ENCODE results near the gene TK1. TPM values are rescaled to one million over a fixed set of nuclear protein-coding genes. Genes with fewer than 3 reads are reported as not detected.
A peak's percentile ranks its signal among the peaks of the same experiment; 100 is the strongest.

Gene TK1
- total RNA-seq, 1 donor from 2014 or later = 41.2 TPM

DNA sequence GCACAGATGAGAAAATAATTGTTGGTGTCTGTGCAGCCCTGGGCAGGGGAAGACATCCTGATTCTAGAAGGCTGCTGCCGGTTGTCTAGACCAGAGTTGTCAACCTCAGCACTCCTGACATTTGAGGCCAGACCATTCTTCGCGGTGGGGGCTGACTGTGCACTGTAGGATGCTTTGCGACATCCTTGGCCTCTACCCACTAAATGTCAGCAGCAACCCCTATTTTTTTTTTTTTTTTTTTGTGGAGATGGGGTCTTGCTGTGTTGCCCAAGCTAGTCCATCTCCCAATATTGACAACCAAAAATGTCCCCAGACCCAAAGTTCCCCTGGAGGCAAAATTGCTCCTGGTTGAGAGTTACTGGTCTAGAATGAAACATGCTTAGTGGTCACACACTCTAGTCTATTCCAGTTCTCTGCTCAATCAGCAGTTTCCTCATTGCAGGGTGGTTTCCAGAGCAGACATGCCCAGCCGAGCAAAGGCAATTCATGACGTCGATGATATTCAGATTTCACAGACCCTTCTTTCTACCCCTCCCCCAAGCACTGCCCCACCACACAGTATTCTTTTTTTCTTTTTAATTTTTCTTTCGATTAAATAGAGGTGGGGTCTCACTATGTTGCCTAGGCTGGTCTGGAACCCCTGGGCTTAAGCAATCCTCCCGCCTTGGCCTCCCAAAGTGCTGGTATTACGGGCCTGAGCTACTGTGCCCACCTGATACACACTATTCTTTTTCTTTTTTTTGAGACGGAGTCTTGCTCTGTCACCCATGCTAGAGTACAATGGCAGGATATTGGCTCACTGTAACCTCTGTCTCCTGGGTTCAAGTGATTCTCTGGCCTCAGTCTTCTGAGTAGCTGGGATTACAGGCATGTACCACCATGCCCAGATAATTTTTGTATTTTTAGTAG is 31.7 kb downstream of the TK1 start:
- peak overlapping the region; percentile 36 for H3K27ac Mint-ChIP-seq
- no peak overlapping the region for H3K4me3 Mint-ChIP-seq
- TF ChIP-seq, protein P1, sequence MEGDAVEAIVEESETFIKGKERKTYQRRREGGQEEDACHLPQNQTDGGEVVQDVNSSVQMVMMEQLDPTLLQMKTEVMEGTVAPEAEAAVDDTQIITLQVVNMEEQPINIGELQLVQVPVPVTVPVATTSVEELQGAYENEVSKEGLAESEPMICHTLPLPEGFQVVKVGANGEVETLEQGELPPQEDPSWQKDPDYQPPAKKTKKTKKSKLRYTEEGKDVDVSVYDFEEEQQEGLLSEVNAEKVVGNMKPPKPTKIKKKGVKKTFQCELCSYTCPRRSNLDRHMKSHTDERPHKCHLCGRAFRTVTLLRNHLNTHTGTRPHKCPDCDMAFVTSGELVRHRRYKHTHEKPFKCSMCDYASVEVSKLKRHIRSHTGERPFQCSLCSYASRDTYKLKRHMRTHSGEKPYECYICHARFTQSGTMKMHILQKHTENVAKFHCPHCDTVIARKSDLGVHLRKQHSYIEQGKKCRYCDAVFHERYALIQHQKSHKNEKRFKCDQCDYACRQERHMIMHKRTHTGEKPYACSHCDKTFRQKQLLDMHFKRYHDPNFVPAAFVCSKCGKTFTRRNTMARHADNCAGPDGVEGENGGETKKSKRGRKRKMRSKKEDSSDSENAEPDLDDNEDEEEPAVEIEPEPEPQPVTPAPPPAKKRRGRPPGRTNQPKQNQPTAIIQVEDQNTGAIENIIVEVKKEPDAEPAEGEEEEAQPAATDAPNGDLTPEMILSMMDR (conservative IDR thresholded peaks at IDR 0.05) = no peak
- no peaks in the 10 kb centered on the region for H3K27me3 Mint-ChIP-seq
- H3K36me3 Mint-ChIP-seq = no peaks in the 10 kb centered on the region
- DNase-seq (ENCODE audit: extremely low spot score, unreplicated experiment) = no peak
- H3K4me1 Mint-ChIP-seq (ENCODE audit: unreplicated experiment) = peaks cover 8% of the 10 kb centered on the region
- H3K9me3 Mint-ChIP-seq = no peaks in the 10 kb centered on the region

DNA sequence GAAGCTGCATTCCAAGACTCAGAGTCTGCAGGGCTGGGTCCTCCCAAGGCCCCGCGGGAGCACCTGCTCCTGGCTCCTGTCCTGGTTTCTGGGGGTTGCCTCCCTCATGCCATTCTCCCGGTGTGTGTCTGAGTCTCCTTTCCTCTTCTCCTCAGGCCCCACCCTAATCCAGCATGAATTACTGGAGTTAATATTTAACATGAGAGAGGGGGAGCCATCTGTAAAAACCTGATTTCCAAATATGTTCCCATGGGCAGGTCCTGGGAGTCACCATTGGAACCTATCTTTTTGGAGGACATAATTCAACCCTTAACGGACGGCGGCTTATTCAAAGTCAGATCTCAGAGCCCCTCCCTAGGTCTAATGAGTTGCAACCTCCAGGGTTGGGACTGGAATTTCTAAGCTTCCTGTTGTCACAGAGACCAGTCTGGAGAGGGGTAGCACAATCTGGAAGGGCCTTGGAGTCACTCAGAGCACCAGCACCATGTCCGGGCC is 35.3 kb downstream of the TK1 start:
- Mint-ChIP-seq H3K27me3 (no peaks in the 10 kb centered on the region), H3K4me1 (ENCODE audit: unreplicated experiment) (peaks cover 14% of the 10 kb centered on the region), H3K9me3 (no peaks in the 10 kb centered on the region), H3K4me3 (peak overlapping the region; percentile 65), H3K36me3 (no peaks in the 10 kb centered on the region), H3K27ac (peak overlapping the region; percentile 99)
- TF ChIP-seq, protein P1 (conservative IDR thresholded peaks at IDR 0.05) = no peak
- no peak for DNase-seq (ENCODE audit: extremely low spot score, unreplicated experiment)

DNA sequence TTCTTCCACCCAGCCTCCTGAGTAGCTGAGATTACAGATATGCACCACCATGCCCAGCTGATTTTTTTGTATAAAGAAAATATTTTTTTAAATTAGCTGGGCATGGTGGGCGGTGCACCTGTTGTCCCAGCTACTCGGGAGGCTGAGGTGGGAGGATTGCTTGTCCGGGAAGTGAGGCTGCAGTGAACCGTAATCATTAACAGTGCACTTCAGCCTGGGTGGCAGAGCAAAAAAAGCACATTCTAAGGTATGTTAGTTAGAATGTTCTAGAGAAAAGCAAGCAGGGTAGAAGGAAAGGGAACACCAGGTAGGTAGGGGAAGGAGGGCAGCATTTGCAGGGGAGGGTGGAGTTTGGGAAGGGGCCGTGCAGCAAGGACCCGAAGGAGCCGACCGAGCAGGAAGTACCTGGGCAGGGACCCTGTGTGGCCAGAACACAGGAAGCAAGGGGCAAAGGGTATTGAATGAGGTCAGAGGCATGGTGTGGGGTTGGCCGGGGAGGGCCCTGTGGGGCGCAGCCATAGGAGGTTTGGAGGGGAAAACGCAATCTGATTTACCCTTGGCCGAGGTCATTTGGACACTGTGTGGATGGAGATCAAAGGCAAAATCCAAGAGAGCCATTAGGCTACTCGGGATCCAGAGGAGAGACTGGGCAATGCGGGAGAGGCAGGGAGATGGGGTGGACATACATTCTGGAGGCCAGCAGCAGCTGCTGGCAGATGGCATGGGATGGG is 38.4 kb downstream of the TK1 start:
- no peak for DNase-seq (ENCODE audit: extremely low spot score, unreplicated experiment)
- TF ChIP-seq, protein P1 (conservative IDR thresholded peaks at IDR 0.05) = no peak
- Mint-ChIP-seq H3K36me3 (no peaks in the 10 kb centered on the region), H3K27me3 (no peaks in the 10 kb centered on the region), H3K27ac (peak overlapping the region; percentile 19), H3K4me3 (no peak overlapping the region), H3K4me1 (ENCODE audit: unreplicated experiment) (peaks cover 19% of the 10 kb centered on the region), H3K9me3 (no peaks in the 10 kb centered on the region)

DNA sequence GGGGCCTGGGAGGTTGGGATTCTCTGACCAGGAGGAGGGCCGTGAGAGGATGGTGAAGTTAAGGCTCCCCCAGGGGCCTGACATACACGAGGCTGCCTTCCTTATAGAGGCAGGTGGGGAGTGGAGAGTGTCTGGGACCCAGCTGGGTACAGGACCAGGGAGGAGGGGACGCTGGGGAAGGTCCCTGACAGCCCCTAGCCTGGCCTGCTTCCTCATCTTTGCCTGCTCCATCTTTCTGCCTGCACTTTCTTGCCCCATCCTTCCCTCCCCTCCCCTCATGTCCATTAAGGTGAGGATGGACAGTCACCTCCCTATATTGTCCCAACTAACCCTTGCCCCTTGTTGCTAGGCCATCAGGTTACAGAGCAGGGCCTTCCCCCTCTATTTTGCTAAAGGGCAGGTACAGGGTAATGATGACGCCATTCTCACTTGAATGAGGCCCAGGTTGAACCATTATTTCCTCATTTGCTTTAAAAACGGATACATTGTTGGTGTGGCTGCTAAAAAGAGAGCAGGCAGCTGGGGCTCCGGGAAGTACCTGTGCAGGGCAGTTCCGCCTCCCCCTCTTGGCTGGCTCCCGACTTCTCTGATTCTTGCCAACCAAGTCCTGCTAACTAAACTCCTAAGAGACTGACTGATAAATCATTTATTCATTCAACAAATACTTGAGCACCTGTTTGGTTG is 39.4 kb downstream of the TK1 start:
- no peaks in the 10 kb centered on the region for H3K36me3 Mint-ChIP-seq
- DNase-seq (ENCODE audit: extremely low spot score, unreplicated experiment) = no peak
- no peaks in the 10 kb centered on the region for H3K27me3 Mint-ChIP-seq
- TF ChIP-seq, protein P1 (conservative IDR thresholded peaks at IDR 0.05) = no peak
- no peaks in the 10 kb centered on the region for H3K9me3 Mint-ChIP-seq
- no peak overlapping the region for H3K4me3 Mint-ChIP-seq
- no peak overlapping the region for H3K27ac Mint-ChIP-seq
- H3K4me1 Mint-ChIP-seq (ENCODE audit: unreplicated experiment) = peaks cover 22% of the 10 kb centered on the region

DNA sequence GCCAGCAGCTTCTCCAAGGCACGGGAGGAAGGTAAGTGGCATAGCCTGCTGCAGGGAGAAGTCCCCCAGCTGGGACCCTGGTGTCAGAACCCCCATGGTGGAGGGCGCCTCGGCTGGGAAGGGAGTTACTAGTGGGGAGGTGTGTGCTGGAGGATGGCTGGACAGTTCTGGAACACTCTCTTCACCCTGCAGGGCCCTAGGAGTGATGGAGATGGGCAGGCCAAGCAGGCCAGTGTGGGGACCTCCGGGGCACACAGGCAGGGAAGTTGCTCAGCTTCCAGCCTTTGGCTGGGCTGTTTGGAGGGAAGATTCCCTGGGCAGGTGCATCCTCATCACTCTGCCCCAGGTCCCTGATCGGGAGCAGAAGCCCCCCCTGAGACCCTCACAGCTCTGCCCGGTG is 40.0 kb downstream of the TK1 start:
- TF ChIP-seq, protein P1 (conservative IDR thresholded peaks at IDR 0.05) = no peak
- Mint-ChIP-seq H3K36me3 (no peaks in the 10 kb centered on the region), H3K4me1 (ENCODE audit: unreplicated experiment) (peaks cover 23% of the 10 kb centered on the region), H3K27ac (no peak overlapping the region), H3K9me3 (no peaks in the 10 kb centered on the region), H3K4me3 (no peak overlapping the region), H3K27me3 (no peaks in the 10 kb centered on the region)
- no peak for DNase-seq (ENCODE audit: extremely low spot score, unreplicated experiment)
